ENCODE results near the gene KANK4. TPM values are rescaled to one million over a fixed set of nuclear protein-coding genes. Genes with fewer than 3 reads are reported as not detected.

The KANK4 gene
- polyA plus RNA-seq, 2 of the 4 experiments (the other 2 are of a cell fraction) = 0.66 to 0.81 TPM

- DNase-seq (ENCODE audit: low read depth in 1 of 2, low spot score in 1 of 2) (no peak), FAIRE-seq (no peak), ATAC-seq (no peak)
- 72% methylated on average over 2 of the region's 3 CpGs for WGBS (ENCODE audit: missing lambda C conversion rate)
- Histone ChIP-seq H3K9me3 (no peaks in the 10 kb centered on the region), H3K27ac (no peak overlapping the region), H3K4me1 (no peaks in the 10 kb centered on the region), H3K4me2 (no peak overlapping the region), H3K4me3 (no peak overlapping the region)
- CTCF ChIA-PET = no interaction called here
- TF ChIP-seq MYC (IDR thresholded peaks at IDR 0.05; ENCODE audit: borderline replicate concordance, low read length) (no peak), EHF (CRISPR knock-in tag; IDR thresholded peaks at IDR 0.05) (no peak), SMC3 (IDR thresholded peaks at IDR 0.05) (no peak), RCOR1 (IDR thresholded peaks at IDR 0.05; ENCODE audit: low read depth, low read length) (no peak), HOXB5 (CRISPR knock-in tag; IDR thresholded peaks at IDR 0.05) (no peak), HOXA7 (CRISPR knock-in tag; IDR thresholded peaks at IDR 0.05) (no peak), CTCF (IDR thresholded peaks at IDR 0.05) (no peak), CEBPB (IDR thresholded peaks at IDR 0.05) (no peak), HDAC2 (IDR thresholded peaks at IDR 0.05) (no peak), PBX3 (IDR thresholded peaks at IDR 0.05) (no peak)
- POLR2A ChIA-PET = no interaction called here
Measured at GRCh38 chr1:62335656-62336055, 16.4 kb upstream of the KANK4 start.

- peak; percentile 57 to 62; a peak in 4 of 6 replicates for ATAC-seq
- H3K4me3 ChIP-seq = no peak overlapping the region
- 91% methylated on average over 4 of the region's 4 CpGs for WGBS (ENCODE audit: missing lambda C conversion rate)
- H3K9me3 ChIP-seq = no peaks in the 10 kb centered on the region
- ChIA-PET CTCF (no interaction called here), POLR2A (no interaction called here)
- H3K4me2 ChIP-seq = no peak overlapping the region
- H3K4me1 ChIP-seq = no peaks in the 10 kb centered on the region
- TF ChIP-seq POLR2A (IDR thresholded peaks at IDR 0.05; ENCODE audit: low read length) = no peak
- no peak for TF ChIP-seq SMC3 (IDR thresholded peaks at IDR 0.05)
- no peak for TF ChIP-seq CHD4 (IDR thresholded peaks at IDR 0.05; ENCODE audit: borderline replicate concordance)
- no peak for TF ChIP-seq BCL3 (IDR thresholded peaks at IDR 0.05)
- no peak for TF ChIP-seq HOXB5 (CRISPR knock-in tag; IDR thresholded peaks at IDR 0.05)
- TF ChIP-seq PHF8 (IDR thresholded peaks at IDR 0.05; ENCODE audit: borderline replicate concordance, low read depth) = no peak
- TF ChIP-seq KDM1A (IDR thresholded peaks at IDR 0.05; ENCODE audit: low read depth) = no peak
- TF ChIP-seq RNF2 (IDR thresholded peaks at IDR 0.05; ENCODE audit: borderline replicate concordance, low read depth) = no peak
- TF ChIP-seq MAFK (IDR thresholded peaks at IDR 0.05; ENCODE audit: partially characterized antibody) = no peak
- no peak for TF ChIP-seq MAZ (IDR thresholded peaks at IDR 0.05; ENCODE audit: borderline replicate concordance, low read depth, low read length)
- TF ChIP-seq NPAS2 (CRISPR knock-in tag; IDR thresholded peaks at IDR 0.05; ENCODE audit: borderline replicate concordance) = no peak
- no peak for TF ChIP-seq KDM5A (IDR thresholded peaks at IDR 0.05)
- TF ChIP-seq SREBF2 (IDR thresholded peaks at IDR 0.05) = no peak
- no peak overlapping the region for H3K27ac ChIP-seq
- no peak for FAIRE-seq
- peak in 1 of 2 experiments; percentile 34 for DNase-seq (ENCODE audit: low read depth in 1 of 2, low spot score in 1 of 2)
Measured at GRCh38 chr1:62334434-62334985, 15.3 kb upstream of the KANK4 start.

- ATAC-seq (peak in 1 of 2 experiments; percentile 53; a peak in 2 of 6 replicates), FAIRE-seq (no peak), DNase-seq (ENCODE audit: low read depth in 1 of 2, low spot score in 1 of 2) (no peak)
- H3K27ac ChIP-seq = no peak overlapping the region
- WGBS (ENCODE audit: missing lambda C conversion rate) = 31% methylated on average over 5 of the region's 7 CpGs
- no peak overlapping the region for H3K4me3 ChIP-seq
- POLR2A ChIA-PET = no interaction called here
- no peak overlapping the region for H3K4me2 ChIP-seq
- CTCF ChIA-PET = no interaction called here
- TF ChIP-seq JUN (IDR thresholded peaks at IDR 0.05) (no peak), EHF (CRISPR knock-in tag; IDR thresholded peaks at IDR 0.05) (no peak), FOSL2 (IDR thresholded peaks at IDR 0.05) (no peak), FOSL2 (CRISPR knock-in tag; IDR thresholded peaks at IDR 0.05) (peak; percentile 21; the same call in 1 of the 2 replicates)
- no peaks in the 10 kb centered on the region for H3K9me3 ChIP-seq
- no peaks in the 10 kb centered on the region for H3K4me1 ChIP-seq
Measured at GRCh38 chr1:62333441-62333840, 14.2 kb upstream of the KANK4 start.

Measured in A549 (cell line).